Psoas muscle (tissue), 8 donors: ENCODE measurements around the gene NLE1. TPM values are rescaled to one million over a fixed set of nuclear protein-coding genes. Genes with fewer than 3 reads are reported as not detected.

Experiments used
- ATAC-seq, 4 donors: fragments of 200-7000 bp; cut with Tn5 transposase; one replicate each; pipeline ENCODE4 v1.9.1; 2020; ENCODE audit warnings: moderate library complexity in 3 of 4, mild to moderate bottlenecking in 2 of 4
- DNase-seq, 2 donors: peaks; one replicate each; pipeline ENCODE4 v3.0.0-alpha.2; 2020
- H3K27ac ChIP-seq: fragments of 200-600 bp; one replicate; pipeline ENCODE4 v1.8.0; 2022
- H3K27me3 ChIP-seq, 3 donors: fragments of 200-600 bp in 1 of 3; one replicate each; pipeline versions ENCODE4 v1.6.1 to v1.8.0; 2013 to 2022; ENCODE audit warnings: low read length in 2 of 3, mild to moderate bottlenecking in 2 of 3, moderate library complexity in 1 of 3; ENCODE audit not compliant: insufficient read depth in 3 of 3
- H3K36me3 ChIP-seq, 2 donors: fragments of 200-600 bp in 1 of 2; one replicate each; pipeline versions ENCODE4 v1.6.1 to v1.8.0; 2013 to 2022; ENCODE audit warnings: low read depth in 1 of 2, mild to moderate bottlenecking in 1 of 2, moderate library complexity in 1 of 2; ENCODE audit not compliant: insufficient read depth in 1 of 2
- H3K4me1 ChIP-seq: fragments of 200-600 bp; one replicate; pipeline ENCODE4 v1.8.0; 2022
- H3K4me3 ChIP-seq: fragments of 200-600 bp; one replicate; pipeline ENCODE4 v1.8.0; 2022; ENCODE audit warnings: mild to moderate bottlenecking
- H3K9me3 ChIP-seq: fragments of 200-600 bp; one replicate; pipeline ENCODE4 v1.8.0; 2022
- CTCF ChIP-seq: fragments of 200-600 bp; IDR thresholded peaks from one replicate; pipeline ENCODE4 v1.8.0; 2022; ENCODE audit warnings: antibody characterized with exemption
- WGBS, 3 donors: extraction: QIAGEN DNeasy Blood & Tissue Kit; methylation state at CpG; one replicate each; pipeline versions ENCODE4 v1.1.6 to v1.1.7; 2013; 5-methylcytosine and 5-hydroxymethylcytosine counted together
- intact Hi-C, 2 donors: fragments of 100-400 bp; cut with DNase I; formaldehyde crosslinking; loops; one replicate each; pipeline versions ENCODE4 v1.11.0 to v1.14.2; 2022
- polyA plus RNA-seq, 3 donors: library from polyadenylated mRNA; stranded (reverse); fragments of 200-250 nt; gene quantifications; one replicate each; pipeline ENCODE4 v1.2.3, GENCODE V29; 2013
- total RNA-seq, 4 donors: library from RNA; stranded (reverse); fragmentation: NEBNext Ultra II Directional in 2 of 4; extraction: Animal tissue kit (Norgen Biotek cat#: 25700) in 2 of 4; gene quantifications; one replicate each; pipeline versions ENCODE4 v1.2.1 to v1.2.4, GENCODE V29; 2021 to 2023
- donor health status: healthy with polysubstance abuse.
- donor health status: DM: no; HTN: no; CAD: no; lungs with moderate emphysema.
- donor health status: Bipolar disorder and iron deficiency.
- donor health status: healthy.
- donor health status: DM: yes; HTN: yes; CAD: no.
- donor health status: DM: no; HTN: no; CAD: no.
- donor health status: DM: no; HTN: no; CAD: no.
- donor health status: DM: yes; HTN: yes; CAD: no.

NLE1 gene
- total and polyA plus RNA-seq, 7 donors: 9.1 to 15.6 (median 10.4) TPM

DNA sequence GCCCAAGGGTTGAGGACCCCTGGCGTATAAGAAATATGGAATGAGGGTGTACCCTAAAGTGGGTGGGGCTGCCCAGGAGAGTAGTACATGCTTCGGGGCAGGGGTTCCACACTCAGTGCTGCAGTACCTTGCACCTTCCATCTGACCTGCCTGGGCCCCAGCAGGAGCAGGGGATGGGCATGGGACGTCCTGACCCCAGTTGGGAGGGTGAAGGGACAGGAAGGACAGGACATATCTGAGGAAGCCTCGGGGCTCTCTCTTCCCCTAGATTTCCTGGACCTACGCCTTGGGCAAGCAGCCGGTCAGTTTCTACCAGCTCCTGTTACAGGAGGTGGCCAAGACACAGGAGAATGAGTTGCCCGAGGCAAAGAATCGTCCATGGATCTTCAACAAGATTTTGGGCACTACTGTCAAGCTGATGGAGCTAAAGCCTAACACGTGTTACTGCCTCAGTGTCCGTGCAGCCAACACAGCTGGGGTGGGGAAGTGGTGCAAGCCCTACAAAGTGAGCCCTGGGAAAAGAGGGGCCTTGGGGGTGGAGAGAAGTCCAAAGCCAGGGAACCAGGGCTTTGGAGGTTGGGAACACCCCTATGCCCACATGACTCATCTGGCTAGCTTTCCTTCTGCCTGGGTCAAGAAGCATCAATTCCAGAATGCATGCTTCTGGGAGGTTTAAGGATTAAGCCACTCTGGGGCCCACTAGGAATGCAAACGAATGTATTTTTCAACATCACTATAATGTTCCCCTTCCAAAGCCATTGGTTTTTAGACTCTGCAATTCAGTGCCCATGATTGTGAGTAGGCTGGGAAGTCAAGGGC lies 12.7 kb downstream of the NLE1 start:
- Histone ChIP-seq H3K27me3 (no peaks in the 10 kb centered on the region), H3K27ac (no peak overlapping the region), H3K36me3 (peaks cover 0 to 37% of the 10 kb centered on the region in 2 donors), H3K9me3 (no peaks in the 10 kb centered on the region), H3K4me1 (no peaks in the 10 kb centered on the region), H3K4me3 (no peak overlapping the region)
- peak in 1 of 4 donors; percentile 26 for ATAC-seq
- WGBS, 3 donors: 54 to 75% (median 59%) methylated on average over 10 to 11 of the region's 11 CpGs
- TF ChIP-seq CTCF: no peak
- intact Hi-C loops: no loop called here
- no peak for DNase-seq

DNA sequence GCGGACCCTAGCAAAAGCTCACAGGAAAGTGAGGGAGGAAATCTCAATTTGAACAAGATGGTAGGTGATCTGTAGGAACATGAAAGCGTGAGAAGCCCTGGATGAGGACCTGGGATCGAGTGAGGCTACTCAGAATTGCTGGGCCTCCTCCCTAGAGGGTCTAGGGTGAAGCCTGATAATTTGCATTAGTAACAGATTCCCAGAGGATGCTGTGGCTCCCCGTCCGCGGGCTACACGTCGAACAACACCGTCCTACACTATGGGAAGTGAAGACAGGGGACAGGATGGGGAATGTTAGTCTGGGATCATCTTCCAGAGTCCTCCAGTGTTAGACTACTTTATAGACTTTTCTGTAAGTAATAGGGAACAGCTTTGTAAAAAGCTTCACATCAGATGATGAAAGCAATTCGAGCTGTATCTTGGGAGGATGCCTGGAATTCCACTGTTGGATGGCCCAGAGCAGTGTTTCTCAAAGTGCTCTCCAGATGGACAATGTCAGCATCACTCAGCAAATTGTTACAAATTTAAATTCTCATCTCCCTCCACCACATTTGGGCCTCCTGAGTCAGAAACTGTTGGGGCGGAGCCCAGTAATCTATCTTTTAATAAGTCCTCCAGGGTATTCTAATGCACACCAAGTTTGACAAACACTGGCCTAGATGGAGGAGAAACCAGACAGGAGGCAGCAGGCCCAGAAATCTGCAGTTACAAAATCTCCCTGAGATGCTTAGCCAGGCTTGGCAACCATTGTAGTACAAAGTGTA lies 14.2 kb downstream of the NLE1 start:
- no peak for TF ChIP-seq CTCF
- H3K9me3 ChIP-seq: no peaks in the 10 kb centered on the region
- peaks cover 0 to 22% of the 10 kb centered on the region in 2 donors for H3K36me3 ChIP-seq
- WGBS, 3 donors: 41 to 55% (median 52%) methylated on average over 11 of the region's 11 CpGs
- intact Hi-C loops: no loop called here
- peak in 1 of 2 donors; percentile 22 for DNase-seq
- no peak overlapping the region for H3K27ac ChIP-seq
- H3K4me1 ChIP-seq: no peaks in the 10 kb centered on the region
- ATAC-seq: peak in 1 of 4 donors; percentile 33
- H3K27me3 ChIP-seq: no peaks in the 10 kb centered on the region
- no peak overlapping the region for H3K4me3 ChIP-seq

DNA sequence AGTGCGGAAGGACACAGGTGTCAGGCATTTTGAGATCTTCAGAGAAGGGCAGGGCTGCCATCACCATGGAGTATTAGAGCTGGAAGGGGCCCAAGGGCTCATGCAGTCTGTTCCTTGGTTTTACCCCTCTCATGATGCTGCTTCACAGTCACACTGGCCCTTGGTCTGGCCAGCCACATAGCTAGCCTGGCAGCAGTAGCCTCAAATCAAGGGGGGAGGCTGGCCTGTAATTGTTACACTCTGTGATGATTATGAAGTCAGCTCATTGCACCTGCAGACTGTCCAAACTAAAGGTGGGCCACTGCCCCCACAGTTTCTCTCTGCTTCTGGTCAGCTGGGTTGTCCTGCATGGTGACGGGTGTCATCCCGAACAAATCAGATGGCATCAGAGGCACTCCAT lies 20.8 kb downstream of the NLE1 start, which contains the start of gene FNDC8:
FNDC8 (plus strand) TSS at position 301 of the 400 bp plus-strand sequence; CDS start at position 380, 79 bp downstream.
- no peak within 1 kb of the TSS for H3K4me3 ChIP-seq
- TF ChIP-seq CTCF: no peak
- peaks cover 14% of the 10 kb centered on the region for H3K4me1 ChIP-seq
- 89 to 98% (median 91%) methylated on average over 3 of the region's 3 CpGs for WGBS, 3 donors
- no peak within 1 kb of the TSS for H3K27ac ChIP-seq
- ATAC-seq (no peak), DNase-seq (no peak)
- intact Hi-C loops: no loop called here
- H3K27me3 ChIP-seq: no peaks in the 10 kb centered on the region
- H3K36me3 ChIP-seq: no peaks in the 10 kb centered on the region
- H3K9me3 ChIP-seq: no peaks in the 10 kb centered on the region

DNA sequence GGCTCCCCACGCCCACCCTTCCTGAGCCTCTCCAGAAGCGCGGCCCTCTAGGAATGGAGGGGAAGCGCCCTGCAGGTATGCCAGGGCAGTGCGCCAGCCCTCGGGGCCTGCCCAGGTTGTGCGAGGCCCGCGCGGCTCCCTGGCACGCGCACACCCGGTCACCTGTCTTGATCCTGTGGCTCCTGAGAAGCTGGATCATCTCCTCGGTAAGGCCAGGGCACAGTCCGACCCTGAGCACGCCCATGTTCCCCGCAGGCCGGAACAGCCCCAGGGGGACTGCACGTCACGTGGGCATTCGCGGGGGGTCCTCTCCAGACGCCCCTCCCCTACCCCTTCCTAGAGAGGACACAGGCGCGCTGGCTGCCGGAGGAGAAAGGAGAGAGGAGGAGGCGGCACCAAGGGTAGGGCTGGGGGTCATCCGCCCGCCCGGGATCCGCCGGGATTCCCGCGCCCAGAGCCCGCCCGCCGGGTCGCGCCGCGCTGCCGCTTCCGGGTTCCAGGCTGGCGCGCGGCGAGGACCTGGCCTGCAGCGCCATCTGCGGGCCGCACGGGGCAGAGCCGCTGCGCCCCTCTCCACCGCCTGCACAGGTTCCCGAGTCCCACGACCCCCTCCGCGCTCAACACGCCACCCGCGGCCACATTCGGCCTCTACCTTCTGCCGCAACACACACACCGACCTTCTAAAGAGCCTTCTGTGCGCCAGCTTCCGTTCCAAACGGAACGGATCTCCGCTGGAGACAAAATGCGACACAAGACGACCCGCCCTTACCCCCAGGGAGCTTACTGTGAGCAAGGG lies 22.5 kb downstream of the NLE1 start, which contains the start of gene RAD51D:
RAD51D (minus strand) TSS at position 491 of the 796 bp plus-strand sequence; CDS start at position 244, 247 bp downstream.
- H3K4me1 ChIP-seq: peaks cover 14% of the 10 kb centered on the region
- peak within 1 kb of the TSS; percentile 93 for H3K4me3 ChIP-seq
- H3K27ac ChIP-seq: peak within 1 kb of the TSS; percentile 62
- no peaks in the 10 kb centered on the region for H3K36me3 ChIP-seq
- 0 to 2% (median 1%) methylated on average over 56 to 72 of the region's 72 CpGs for WGBS, 3 donors
- peak; percentile 89 for TF ChIP-seq CTCF
- DNase-seq: peak; percentile 74 to 87
- H3K9me3 ChIP-seq: no peaks in the 10 kb centered on the region
- intact Hi-C loops: loop anchor here (1.0 to 5.0 kb wide), 7 partner anchors 21 to 699 kb away; no protein-coding TSS in a partner anchor
- ATAC-seq: peak; percentile 97 to 99 (median 98)
- no peaks in the 10 kb centered on the region for H3K27me3 ChIP-seq
